Central memory CD8-positive, alpha-beta T cell (primary cell): ENCODE measurements around the gene SNRNP25.

ENCODE experiments used
- ATAC-seq: fragments of 150-1000 bp; cut with Tn5 transposase; replicated peaks from 2 replicates; pipeline ENCODE4 v1.10.0; 2022; ENCODE audit warnings: mild to moderate bottlenecking, moderate FRiP score, moderate number of reproducible peaks; ENCODE audit not compliant: poor library complexity, severe bottlenecking; ENCODE audit errors: extremely low read depth
- DNase-seq, 2 donors: peaks; one replicate each; pipeline ENCODE4 v3.0.0; 2021; ENCODE audit warnings: low spot score in 2 of 2
- H3K27ac Mint-ChIP-seq: one replicate; pipeline ENCODE4 v1.8.0; 2022; ENCODE audit warnings: low read depth, mild to moderate bottlenecking, moderate library complexity, mixed read lengths
- H3K27me3 Mint-ChIP-seq: one replicate; pipeline ENCODE4 v1.8.0; 2022; ENCODE audit warnings: mixed read lengths
- H3K36me3 Mint-ChIP-seq: one replicate; pipeline ENCODE4 v1.8.0; 2022; ENCODE audit warnings: mild to moderate bottlenecking, moderate library complexity, mixed read lengths; ENCODE audit not compliant: insufficient read depth
- H3K4me1 Mint-ChIP-seq: one replicate; pipeline ENCODE4 v1.8.0; 2022; ENCODE audit warnings: mixed read lengths
- H3K4me3 Mint-ChIP-seq: one replicate; pipeline ENCODE4 v1.8.0; 2022; ENCODE audit warnings: mild to moderate bottlenecking, moderate library complexity, mixed read lengths
- H3K9me3 Mint-ChIP-seq: one replicate; pipeline ENCODE4 v1.8.0; 2022; ENCODE audit warnings: mixed read lengths

Gene SNRNP25

DNA sequence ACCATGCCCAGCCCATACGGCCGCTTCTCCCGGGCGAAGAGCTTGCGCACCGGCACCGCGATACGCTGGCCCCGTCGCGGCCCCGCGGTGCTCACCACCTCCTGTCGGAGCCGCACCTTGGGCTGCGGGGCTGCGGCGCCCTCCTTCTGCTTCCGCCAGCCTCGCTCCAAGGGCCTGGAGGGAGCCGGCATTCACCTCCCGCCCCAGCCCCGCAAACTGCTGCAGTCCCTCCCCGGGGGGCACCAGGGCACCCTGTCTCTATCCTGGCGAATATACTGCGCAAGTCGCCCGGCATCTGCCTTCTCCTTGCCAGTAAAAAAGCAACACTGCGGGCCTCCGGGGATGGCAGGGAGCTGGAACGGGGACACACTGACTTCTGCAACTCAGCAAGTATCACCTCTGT lies 8.3 kb downstream of the SNRNP25 start:
- ATAC-seq (no peak), DNase-seq (no peak)
- Mint-ChIP-seq H3K9me3 (no peaks in the 10 kb centered on the region), H3K4me1 (peaks cover 15% of the 10 kb centered on the region), H3K27ac (no peak overlapping the region), H3K4me3 (no peak overlapping the region), H3K27me3 (no peaks in the 10 kb centered on the region), H3K36me3 (peaks cover 2% of the 10 kb centered on the region)

DNA sequence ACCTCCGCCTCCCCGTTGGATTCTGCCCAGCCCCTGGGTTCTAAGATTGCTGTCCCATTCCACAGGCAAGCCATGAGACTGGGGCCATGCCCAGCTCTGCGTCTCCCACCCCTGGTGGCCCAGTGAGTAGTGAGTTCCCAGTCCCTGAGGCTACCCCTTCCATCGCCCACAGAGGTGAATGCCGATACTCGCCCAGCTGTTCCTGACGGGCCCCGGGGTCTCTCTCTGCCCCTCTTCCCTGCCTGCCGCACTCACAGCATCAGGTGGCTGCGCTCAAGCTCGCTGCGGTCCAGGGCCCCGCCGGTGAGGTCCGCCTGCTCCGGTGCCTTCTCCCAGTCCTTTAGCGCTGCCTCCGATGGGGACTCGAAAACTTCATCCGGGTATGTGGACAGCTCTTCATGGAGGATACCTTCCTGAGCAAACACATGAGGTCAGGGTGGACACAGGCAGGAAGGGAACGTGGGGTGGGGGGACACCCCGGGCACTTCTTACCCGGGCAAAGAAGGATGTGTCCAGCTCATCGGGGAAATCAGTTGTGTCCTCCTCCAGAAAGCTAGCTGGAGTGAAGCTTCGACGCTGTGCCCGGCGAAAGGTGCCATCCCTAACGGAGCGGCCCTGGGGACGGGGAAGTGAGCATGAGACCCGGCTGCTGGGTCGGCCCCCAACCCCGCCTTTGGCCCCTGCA lies 8.8 kb downstream of the SNRNP25 start:
- H3K36me3 Mint-ChIP-seq: peaks cover 2% of the 10 kb centered on the region
- H3K4me3 Mint-ChIP-seq: no peak overlapping the region
- peaks cover 4% of the 10 kb centered on the region for H3K27me3 Mint-ChIP-seq
- H3K27ac Mint-ChIP-seq: no peak overlapping the region
- H3K4me1 Mint-ChIP-seq: peaks cover 15% of the 10 kb centered on the region
- DNase-seq (no peak), ATAC-seq (no peak)
- no peaks in the 10 kb centered on the region for H3K9me3 Mint-ChIP-seq

- Mint-ChIP-seq H3K27me3 (peaks cover 8% of the 10 kb centered on the region), H3K4me3 (no peak overlapping the region), H3K4me1 (peaks cover 15% of the 10 kb centered on the region), H3K36me3 (peaks cover 2% of the 10 kb centered on the region), H3K9me3 (no peaks in the 10 kb centered on the region), H3K27ac (no peak overlapping the region)
- ATAC-seq: no peak
- no peak for DNase-seq
Observed at GRCh38 chr16:62968-63391, 9.4 kb downstream of the SNRNP25 start.

GRCh38 chr16:63466-63865 lies 9.8 kb downstream of the SNRNP25 start:
- Mint-ChIP-seq H3K4me3 (no peak overlapping the region), H3K27me3 (peaks cover 8% of the 10 kb centered on the region), H3K27ac (no peak overlapping the region), H3K9me3 (no peaks in the 10 kb centered on the region), H3K36me3 (peaks cover 2% of the 10 kb centered on the region), H3K4me1 (peaks cover 11% of the 10 kb centered on the region)
- no peak for DNase-seq
- no peak for ATAC-seq

DNA sequence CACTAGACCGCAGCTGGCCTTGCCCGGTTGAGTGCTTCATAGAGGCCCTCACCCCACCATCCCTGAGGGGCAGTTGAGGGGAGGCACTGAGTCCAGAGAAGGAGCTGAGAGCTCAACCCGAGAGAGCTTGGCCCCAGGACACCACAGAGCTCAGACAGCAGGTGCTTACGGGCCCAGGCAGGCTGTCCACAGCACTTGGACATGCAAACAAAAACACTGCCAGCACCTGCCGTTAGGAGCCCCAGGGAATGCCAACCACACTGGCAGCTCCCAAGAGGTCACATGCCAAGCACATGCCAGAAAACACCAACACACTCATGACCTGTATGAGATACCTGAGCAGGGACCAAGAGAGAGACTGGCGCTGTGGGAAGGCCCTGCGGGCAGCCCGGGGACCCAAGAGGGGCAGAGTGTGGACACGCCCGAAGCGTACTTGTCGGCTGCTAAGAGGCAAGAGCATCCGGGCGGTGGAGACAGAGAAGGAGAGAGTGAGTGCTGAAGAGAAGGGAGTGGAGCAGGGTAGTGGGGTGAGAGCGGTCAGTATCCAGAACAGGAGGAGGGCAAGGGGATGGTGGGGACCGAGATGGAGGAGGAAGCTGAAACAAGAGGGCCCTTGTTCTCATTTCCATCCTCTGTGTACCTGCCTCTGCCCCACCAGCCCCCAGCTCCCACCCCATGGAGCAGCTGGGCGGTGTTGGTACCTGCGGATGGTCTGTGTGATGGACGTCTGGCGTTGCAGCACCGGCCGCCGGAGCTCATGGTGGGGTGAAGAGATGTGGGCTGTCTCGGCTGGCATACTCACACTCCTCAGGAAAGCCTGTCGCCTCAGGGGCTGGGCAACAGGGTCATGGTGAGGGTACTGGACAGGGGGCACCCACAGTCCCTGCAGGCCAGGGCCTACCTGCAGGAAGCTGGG lies 10.6 kb downstream of the SNRNP25 start:
- no peak overlapping the region for H3K4me3 Mint-ChIP-seq
- H3K4me1 Mint-ChIP-seq: peaks cover 10% of the 10 kb centered on the region
- ATAC-seq (no peak), DNase-seq (no peak)
- no peaks in the 10 kb centered on the region for H3K9me3 Mint-ChIP-seq
- peaks cover 8% of the 10 kb centered on the region for H3K27me3 Mint-ChIP-seq
- peaks cover 2% of the 10 kb centered on the region for H3K36me3 Mint-ChIP-seq
- no peak overlapping the region for H3K27ac Mint-ChIP-seq

GRCh38 chr16:64914-65255 lies 11.3 kb downstream of the SNRNP25 start:
- ATAC-seq: no peak

GRCh38 chr16:65745-66144 lies 12.1 kb downstream of the SNRNP25 start:
- DNase-seq (peak; percentile 77 to 79), ATAC-seq (peak; percentile 85)
- Mint-ChIP-seq H3K27ac (no peak overlapping the region), H3K27me3 (peaks cover 22% of the 10 kb centered on the region), H3K4me3 (no peak overlapping the region), H3K36me3 (peaks cover 2% of the 10 kb centered on the region), H3K9me3 (no peaks in the 10 kb centered on the region), H3K4me1 (peaks cover 10% of the 10 kb centered on the region)

More at GRCh38 chr16:64914-65255, 11.3 kb downstream of the SNRNP25 start:
- H3K4me3 Mint-ChIP-seq: no peak overlapping the region
- H3K9me3 Mint-ChIP-seq: no peaks in the 10 kb centered on the region
- peaks cover 2% of the 10 kb centered on the region for H3K36me3 Mint-ChIP-seq
- peaks cover 14% of the 10 kb centered on the region for H3K27me3 Mint-ChIP-seq
- DNase-seq: no peak
- no peak overlapping the region for H3K27ac Mint-ChIP-seq
- H3K4me1 Mint-ChIP-seq: peaks cover 10% of the 10 kb centered on the region

GRCh38 chr16:66309-67182 lies 12.9 kb downstream of the SNRNP25 start:
- H3K4me1 Mint-ChIP-seq: peaks cover 10% of the 10 kb centered on the region
- H3K27ac Mint-ChIP-seq: no peak overlapping the region
- H3K27me3 Mint-ChIP-seq: peaks cover 30% of the 10 kb centered on the region
- H3K4me3 Mint-ChIP-seq: no peak overlapping the region
- H3K36me3 Mint-ChIP-seq: peaks cover 2% of the 10 kb centered on the region
- DNase-seq: no peak
- ATAC-seq: no peak
- H3K9me3 Mint-ChIP-seq: no peaks in the 10 kb centered on the region

DNA sequence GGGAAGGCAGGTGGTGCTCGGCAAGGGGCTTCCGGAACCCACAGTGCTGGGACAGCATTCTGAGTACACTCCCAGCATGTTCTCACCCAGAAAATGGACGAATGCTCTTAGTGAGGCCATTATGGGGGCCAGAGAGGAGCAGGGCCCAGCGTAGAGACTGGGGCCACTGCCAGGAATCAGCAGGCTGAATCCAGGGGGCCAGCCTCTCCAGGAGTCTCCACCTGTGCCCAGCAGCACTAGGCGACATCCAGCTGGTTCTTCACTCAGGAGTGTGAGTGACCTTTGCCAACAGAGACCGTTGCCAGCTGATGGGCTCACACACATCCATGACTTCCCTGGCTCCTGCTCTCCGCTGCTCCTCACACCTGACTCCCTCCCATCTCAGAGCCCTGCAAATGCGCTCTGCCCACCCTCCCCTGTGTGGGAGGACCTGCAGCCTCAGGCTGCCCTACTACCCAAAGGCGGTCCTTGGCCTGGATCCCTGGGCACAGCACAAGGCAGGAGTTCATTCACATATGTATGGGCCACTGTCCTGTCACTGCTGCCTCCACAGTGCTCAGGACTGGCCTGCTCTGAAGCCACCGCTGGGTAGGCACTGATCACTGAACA lies 13.7 kb downstream of the SNRNP25 start:
- Mint-ChIP-seq H3K27me3 (peaks cover 33% of the 10 kb centered on the region), H3K27ac (no peak overlapping the region), H3K4me3 (no peak overlapping the region), H3K4me1 (peaks cover 10% of the 10 kb centered on the region), H3K36me3 (peaks cover 2% of the 10 kb centered on the region), H3K9me3 (no peaks in the 10 kb centered on the region)
- DNase-seq: no peak
- no peak for ATAC-seq

DNA sequence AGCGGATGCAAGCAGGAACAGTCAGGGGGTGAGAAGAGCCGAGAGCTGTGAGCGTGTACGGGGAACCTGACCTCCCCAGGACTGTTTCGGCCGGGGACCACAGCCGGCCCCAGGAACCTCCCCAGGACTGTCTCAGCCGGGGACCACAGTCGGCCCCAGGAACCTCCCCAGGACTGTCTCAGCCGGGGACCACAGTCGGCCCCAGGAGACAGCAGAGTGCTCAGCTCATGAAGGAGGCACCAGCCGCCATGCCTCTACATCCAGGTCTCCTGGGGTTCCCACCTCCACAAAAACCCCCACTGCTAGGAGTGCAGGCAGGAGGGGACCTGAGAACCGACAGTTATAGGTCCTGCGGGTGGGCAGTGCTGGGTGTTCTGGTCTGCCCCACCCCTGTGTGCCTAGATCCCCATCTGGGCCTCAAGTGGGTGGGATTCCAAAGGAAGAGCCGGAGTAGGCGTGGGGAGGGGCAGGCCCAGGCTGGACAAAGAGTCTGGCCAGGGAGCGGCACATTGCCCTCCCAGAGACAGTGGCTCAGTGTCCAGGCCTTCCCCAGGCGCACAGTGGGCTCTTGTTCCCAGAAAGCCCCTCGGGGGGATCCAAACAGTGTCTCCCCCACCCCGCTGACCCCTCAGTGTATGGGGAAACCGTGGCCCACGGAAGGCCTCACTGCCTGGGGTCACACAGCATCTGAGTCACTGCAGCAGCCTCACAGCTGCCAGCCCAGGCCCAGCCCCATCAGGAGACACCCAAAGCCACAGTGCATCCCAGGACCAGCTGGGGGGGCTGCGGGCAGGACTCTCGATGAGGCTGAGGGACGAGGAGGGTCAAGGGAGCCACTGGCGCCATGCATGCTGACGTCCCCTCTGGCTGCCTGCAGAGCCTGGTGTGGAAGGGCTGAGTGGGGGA lies 14.5 kb downstream of the SNRNP25 start:
- H3K27me3 Mint-ChIP-seq: peaks cover 40% of the 10 kb centered on the region
- H3K27ac Mint-ChIP-seq: no peak overlapping the region
- ATAC-seq (no peak), DNase-seq (no peak)
- no peaks in the 10 kb centered on the region for H3K9me3 Mint-ChIP-seq
- peaks cover 3% of the 10 kb centered on the region for H3K36me3 Mint-ChIP-seq
- H3K4me1 Mint-ChIP-seq: peaks cover 15% of the 10 kb centered on the region
- H3K4me3 Mint-ChIP-seq: no peak overlapping the region

GRCh38 chr16:69181-69580 lies 15.6 kb downstream of the SNRNP25 start:
- Mint-ChIP-seq H3K27ac (no peak overlapping the region), H3K36me3 (peaks cover 3% of the 10 kb centered on the region), H3K4me1 (peaks cover 16% of the 10 kb centered on the region)

More at GRCh38 chr16:69181-69580, 15.6 kb downstream of the SNRNP25 start:
- no peaks in the 10 kb centered on the region for H3K9me3 Mint-ChIP-seq
- H3K27me3 Mint-ChIP-seq: peaks cover 50% of the 10 kb centered on the region
- ATAC-seq (no peak), DNase-seq (no peak)
- H3K4me3 Mint-ChIP-seq: no peak overlapping the region
